Measurements from ENCODE around the gene DIP2C.
A peak's percentile ranks its signal among the peaks of the same experiment; 100 is the strongest.

DIP2C gene

GRCh38 chr10:677038-677437 is 12.4 kb downstream of the DIP2C start:
- no peak for DNase-seq

DNA sequence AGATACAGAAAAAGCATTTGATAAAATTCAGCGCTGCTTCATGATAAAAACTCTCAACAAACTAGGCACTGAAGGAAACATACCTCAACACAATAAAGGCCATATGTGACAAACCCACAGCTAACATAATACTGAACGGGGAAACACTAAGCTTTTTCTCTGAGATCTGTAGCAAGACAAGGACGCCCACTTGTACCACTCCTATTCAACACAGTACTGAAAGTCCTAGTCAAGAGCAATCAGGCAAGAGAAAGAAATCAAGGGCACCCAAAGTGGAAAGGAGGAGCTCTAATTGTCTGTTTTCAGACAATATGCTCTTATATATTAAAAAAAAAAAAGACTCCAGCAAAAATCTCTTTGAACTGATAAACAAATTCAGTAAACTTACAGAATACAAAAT is 13.3 kb downstream of the DIP2C start:
- no peak for DNase-seq

DNA sequence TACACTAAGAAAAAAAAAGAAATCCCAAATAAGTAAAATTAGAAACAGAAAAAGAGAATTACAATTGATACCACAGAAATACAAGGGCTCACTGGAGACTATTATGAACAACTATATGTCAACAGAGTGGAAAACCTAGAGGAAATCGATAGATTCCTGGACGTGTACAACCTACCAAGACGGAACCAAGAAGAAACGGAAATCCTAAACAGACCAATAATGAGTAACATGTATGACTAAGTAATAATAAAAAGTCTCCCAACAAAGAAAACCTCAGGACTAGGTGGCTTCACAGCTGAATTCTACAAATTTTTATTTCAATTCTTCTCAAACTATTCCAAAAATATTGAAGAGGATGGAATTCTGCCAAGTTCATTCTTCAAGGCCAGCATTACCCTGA is 13.9 kb downstream of the DIP2C start:
- DNase-seq = no peak

GRCh38 chr10:673492-673891 is 16.0 kb downstream of the DIP2C start:
- DNase-seq = no peak

- no peak for DNase-seq
These were observed 16.5 kb downstream of the DIP2C start for GRCh38 chr10:672992-673391.

DNA sequence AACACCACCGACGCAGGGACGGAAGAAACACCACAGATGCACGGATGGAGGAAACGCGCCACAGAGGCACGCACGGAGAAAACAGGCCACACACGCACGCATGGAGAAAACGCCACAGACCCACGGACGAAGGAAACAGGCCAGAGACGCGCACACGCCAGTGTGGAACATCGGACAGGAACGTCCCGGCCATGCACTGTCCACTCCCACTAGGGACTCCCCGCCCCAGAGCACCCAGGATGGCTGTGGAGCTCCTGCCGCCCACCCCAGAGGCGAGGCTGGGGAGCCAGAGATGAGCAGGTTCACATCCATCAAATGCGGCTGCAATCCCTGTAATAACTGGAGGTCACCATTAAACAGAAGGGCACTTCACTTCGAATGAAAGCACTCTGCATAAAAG is 17.3 kb downstream of the DIP2C start:
- no peak for DNase-seq

DNA sequence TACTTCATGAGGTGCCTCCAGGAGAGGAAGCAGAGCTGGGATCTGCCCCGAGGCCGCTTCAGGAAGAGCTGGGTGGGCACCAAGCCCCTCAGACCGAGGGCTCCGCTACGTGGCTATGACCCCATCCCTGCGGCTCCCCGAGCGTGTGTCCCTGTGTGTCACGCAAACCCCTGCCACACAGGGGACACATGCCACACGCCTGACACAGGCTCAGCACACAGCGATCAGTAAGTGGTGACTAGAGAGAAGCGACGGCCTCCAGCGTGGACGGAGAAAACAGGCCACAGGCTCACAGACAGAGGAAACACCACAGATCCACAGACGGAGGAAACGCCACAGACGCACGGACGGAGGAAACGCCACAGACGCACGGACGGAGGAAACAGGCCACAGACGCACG is 18.5 kb downstream of the DIP2C start:
- DNase-seq = no peak

DNA sequence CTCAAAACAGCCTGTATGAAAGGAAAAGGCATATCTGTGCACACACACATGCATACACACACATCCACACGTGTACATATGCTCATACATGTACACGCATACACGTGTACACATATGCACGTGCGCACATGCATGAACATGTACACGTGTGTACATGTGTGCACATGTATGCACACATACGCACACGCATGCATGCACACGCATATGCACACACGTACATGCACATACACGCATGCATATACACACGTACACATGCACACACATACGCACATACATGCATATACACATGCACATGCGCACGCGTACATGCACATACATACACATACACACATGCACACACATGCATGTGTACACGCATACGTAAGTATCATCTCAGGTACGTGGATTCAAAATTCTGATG is 19.4 kb downstream of the DIP2C start:
- no peak for DNase-seq

GRCh38 chr10:668786-669485 is 20.5 kb downstream of the DIP2C start:
- DNase-seq = no peak

DNA sequence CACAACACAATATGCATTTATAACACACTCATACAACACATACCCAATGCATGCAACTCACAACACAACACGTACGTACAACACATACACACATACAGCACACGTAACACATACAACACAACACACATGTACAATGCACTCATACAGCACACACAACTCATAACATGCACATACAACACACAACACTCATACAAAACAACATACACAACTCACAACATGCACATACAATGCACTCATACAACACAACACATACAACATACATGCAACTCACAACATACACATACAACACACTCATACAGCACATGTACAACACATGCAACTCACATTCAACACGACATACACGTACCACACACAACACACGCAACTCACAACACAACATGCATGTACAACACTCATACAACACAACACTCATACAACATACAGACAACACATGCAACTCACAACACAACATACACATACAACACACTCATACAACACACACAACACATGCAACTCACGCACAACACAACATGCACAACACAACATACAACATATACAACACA is 21.8 kb downstream of the DIP2C start:
- no peak for DNase-seq

DNA sequence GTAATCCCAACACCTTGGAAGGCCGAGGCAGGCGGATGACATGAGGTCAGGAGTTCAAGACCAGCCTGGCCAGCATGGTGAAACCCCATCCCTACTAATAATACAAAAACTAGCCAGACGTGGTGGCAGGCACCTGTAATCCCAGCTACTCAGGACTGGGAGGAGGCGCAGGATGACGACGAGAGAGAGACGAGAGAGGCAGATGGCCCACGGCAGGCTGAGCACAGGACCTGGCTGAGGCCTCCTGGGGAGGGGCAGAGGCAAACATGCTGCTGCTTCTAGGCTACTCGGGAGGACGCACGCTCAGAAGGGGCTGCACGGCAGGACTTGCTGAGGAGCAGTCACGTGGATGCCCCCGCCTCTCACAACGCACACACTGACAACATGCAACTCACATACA is 22.4 kb downstream of the DIP2C start:
- DNase-seq = no peak

DNA sequence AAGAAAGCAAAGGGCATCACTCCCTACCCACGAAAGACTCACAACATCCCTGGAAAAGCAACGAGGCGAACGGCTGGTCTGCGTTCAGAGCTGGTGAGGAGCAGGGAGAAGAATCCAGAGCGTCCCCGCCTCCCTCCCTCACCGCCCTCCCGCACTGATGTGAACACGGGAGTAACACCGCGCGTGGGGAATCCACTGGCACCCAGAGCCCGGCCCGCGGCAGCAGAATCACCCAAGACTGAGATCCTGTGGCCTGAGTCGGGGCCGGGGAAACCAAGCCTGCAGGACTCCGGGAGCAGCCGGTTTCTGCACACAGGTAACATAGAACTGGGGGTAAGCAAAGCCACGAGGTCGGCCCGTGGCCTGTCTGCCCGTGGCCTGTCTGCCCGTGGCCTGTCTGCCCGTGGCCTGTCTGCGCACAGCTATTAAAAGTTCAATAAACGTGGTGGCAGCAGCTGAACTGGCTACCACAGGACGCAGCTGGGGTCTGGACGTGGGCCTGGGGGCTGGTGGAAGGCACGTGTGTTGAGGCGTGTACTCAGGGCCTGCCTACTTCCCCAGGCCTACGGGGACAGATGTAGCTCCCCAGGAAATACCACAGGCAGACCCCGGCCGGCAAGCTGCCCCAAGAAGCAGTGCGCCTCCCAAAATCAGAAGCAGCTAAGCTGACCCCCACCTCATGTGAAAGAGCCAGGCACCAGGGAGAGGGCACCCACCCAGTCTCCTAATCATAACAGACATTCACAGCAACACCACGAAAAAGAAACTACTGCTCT is 23.0 kb downstream of the DIP2C start:
- DNase-seq = no peak

- peak; percentile 41 for DNase-seq
These were observed 23.8 kb downstream of the DIP2C start for GRCh38 chr10:665579-666091.

DNA sequence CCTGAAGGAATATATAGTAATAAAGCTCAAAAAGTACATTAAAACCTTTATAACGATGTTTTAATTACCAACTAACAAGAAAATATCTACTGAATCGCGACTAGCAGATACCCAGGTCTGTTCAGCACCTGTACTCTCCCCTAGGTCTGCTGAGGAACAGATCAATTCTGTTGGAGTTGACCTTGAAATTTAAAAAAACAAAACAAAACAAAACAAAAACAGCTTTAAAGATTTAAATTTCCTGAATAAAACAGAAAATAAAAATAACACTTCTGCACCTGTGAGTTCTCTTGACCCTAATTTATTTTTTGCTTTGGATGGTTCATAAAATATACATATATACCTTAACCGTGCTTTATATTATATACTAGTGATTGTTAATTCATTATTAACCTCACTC is 24.6 kb downstream of the DIP2C start:
- DNase-seq = no peak

DNA sequence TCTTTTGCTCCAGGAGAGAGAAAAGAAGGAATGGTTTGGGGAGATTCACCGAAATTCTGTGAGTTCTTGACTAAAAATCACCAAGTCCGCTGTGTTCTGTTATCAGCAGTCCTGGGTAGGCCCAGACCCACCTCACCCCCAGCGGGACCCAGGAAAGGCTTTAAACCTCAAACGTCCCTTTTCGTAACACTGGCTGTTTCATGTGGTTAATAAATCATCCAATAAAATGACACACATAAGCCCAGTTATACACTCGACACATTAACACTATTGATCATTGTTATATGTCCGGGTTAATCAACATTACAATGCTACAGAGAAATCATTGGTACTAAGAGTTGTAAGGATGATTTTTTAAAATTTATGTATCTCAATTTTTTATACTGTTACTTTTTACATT is 25.2 kb downstream of the DIP2C start:
- no peak for DNase-seq

- DNase-seq = no peak
These were observed 25.6 kb downstream of the DIP2C start for GRCh38 chr10:663831-664251.

- no peak for DNase-seq
These were observed 26.1 kb downstream of the DIP2C start for GRCh38 chr10:663466-663751.

DNA sequence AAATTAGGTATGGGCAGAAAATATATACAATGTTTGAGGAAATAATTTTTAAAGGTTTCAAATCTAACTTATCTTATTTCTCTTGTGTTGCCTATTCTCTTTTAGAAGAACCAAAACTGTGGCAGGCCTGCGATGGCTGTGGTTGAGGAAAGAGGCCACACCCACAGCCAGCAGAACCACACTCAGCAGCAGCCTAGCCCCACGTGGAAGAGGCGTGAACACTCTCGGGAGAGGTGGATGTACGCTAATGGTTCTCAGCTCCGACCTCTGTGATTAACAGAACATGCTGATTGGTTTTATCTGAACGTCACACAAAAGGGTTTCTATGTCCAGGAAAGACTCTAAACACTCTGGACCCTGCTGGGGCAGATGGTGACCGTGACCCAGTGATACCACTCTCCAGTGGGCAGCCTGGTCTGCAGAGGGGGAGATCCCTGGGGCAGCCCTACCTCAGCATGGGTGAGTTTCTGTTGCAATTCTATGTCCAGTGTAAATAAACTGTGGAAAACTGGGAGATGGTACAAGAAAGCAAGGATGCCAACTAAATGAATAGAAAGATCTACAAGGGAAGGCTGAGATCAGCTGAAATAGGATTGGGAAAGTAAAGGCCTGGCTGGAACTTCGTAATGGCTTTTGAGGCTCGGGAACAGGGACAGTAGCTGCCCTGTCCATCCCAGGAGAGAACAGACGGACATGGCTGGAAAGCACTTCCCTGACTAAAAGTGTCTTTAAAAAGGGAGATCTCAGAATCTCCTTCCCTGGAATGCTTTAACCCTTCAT is 26.6 kb downstream of the DIP2C start:
- no peak for DNase-seq

DNA sequence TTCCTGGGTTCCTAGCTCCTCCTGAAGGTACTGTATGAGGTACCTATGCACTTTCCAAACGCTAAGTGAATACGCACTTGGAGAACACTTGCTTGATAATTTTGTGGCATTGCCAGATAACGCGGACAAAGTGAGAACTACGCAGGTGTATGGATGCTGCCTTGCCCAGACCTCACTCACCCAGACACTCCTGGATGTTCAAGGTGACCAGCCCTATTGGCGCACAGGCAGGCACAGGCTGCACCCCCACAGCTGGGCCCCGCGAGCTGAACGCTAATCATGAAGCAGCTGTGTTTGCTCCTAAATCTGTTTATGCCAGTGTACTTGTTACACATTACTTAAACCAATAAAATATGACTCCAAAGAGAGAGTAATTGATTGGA is 27.3 kb downstream of the DIP2C start:
- no peak for DNase-seq

DNA sequence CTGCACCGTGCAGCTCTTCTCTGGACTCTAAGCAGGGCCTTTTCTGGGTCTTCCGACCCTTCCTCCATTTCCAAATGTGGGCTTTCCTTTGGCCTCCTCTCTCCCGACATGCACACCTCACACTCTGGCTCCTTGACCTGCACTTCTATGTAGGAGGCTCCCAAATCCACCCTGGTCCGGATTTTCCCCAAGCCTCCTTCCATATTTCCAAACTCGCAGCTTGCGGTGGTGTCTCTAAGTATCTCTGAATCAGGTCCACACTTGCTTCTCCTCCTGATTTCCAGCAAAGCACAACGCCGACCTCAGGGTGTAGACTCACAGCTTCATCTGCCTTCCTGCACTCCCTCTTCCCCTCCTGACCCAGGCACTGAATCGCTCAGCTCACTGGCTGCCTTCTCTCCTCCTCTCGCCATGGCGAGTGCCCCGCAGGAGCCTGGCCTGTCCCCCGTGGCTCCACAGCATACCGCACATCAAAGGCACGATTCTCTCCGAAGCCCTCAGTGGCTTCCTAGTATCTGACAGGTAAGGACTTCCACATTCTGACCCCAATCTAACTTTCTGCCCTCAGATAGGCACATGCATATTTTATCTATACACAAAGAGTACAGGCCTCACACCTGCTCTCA is 27.8 kb downstream of the DIP2C start:
- DNase-seq = no peak

- no peak for DNase-seq
These were observed 28.4 kb downstream of the DIP2C start for GRCh38 chr10:660970-661596.

GRCh38 chr10:660413-660969 is 29.0 kb downstream of the DIP2C start:
- no peak for DNase-seq

All from fibroblast of skin of abdomen (primary cell).